Midbrain (tissue), 1 donor: ENCODE results near the gene GPC1.

Source experiments
- DNase-seq: peaks from one replicate; lab custom pipeline; 2025; lab: John Stamatoyannopoulos, UW

The GPC1 gene

GRCh38 chr2:240413813-240414429 lies 21.5 kb upstream of the GPC1 start:
- DNase-seq, result no peak

GRCh38 chr2:240416821-240417220 lies 18.6 kb upstream of the GPC1 start:
- DNase-seq, result no peak

- DNase-seq, result no peak
Observed at GRCh38 chr2:240418311-240418710, 17.2 kb upstream of the GPC1 start.

GRCh38 chr2:240419271-240419670 lies 16.2 kb upstream of the GPC1 start:
- no peak for DNase-seq

- no peak for DNase-seq
Observed at GRCh38 chr2:240419723-240420122, 15.7 kb upstream of the GPC1 start.

- DNase-seq, result no peak
Observed at GRCh38 chr2:240420206-240421104, 15.0 kb upstream of the GPC1 start.

GRCh38 chr2:240421381-240421780 lies 14.1 kb upstream of the GPC1 start:
- no peak for DNase-seq

GRCh38 chr2:240422658-240423329 lies 12.7 kb upstream of the GPC1 start:
- no peak for DNase-seq

- DNase-seq, result no peak
Observed at GRCh38 chr2:240423788-240424191, 11.7 kb upstream of the GPC1 start.

GRCh38 chr2:240424341-240425235 lies 10.9 kb upstream of the GPC1 start:
- no peak for DNase-seq

GRCh38 chr2:240425236-240425615 lies 10.2 kb upstream of the GPC1 start:
- no peak for DNase-seq

GRCh38 chr2:240425697-240426096 lies 9.8 kb upstream of the GPC1 start:
- no peak for DNase-seq

GRCh38 chr2:240426845-240427721 lies 8.4 kb upstream of the GPC1 start:
- no peak for DNase-seq

GRCh38 chr2:240427729-240428128 lies 7.7 kb upstream of the GPC1 start:
- DNase-seq, result no peak

GRCh38 chr2:240428245-240428644 lies 7.2 kb upstream of the GPC1 start:
- DNase-seq, result no peak

GRCh38 chr2:240429341-240429871 lies 6.1 kb upstream of the GPC1 start:
- no peak for DNase-seq

GRCh38 chr2:240429872-240430491 lies 5.5 kb upstream of the GPC1 start:
- DNase-seq, result no peak

- no peak for DNase-seq
Observed at GRCh38 chr2:240430595-240430994, 4.9 kb upstream of the GPC1 start.

GRCh38 chr2:240431271-240431660 lies 4.2 kb upstream of the GPC1 start:
- DNase-seq, result no peak
